OCI-LY1 (cell line): ENCODE results near the gene AMPH.

Source experiments
- EZH2 ChIP-seq: fragments of 200-600 bp; sonication (generic), shearing (Covaris generic); IDR thresholded peaks from 2 replicates; pipeline ENCODE4 v1.8.0; 2017; ENCODE audit warnings: borderline replicate concordance, mixed run types, mild to moderate bottlenecking, antibody characterized with exemption, low read length, moderate library complexity, mixed read lengths
- TF ChIP-seq, protein P1 (sequence below): fragments of 200-600 bp; sonication (generic), shearing (Covaris generic); IDR thresholded peaks from 2 replicates; pipeline ENCODE4 v1.5.1; 2017; ENCODE audit warnings: mild to moderate bottlenecking, antibody characterized with exemption, low read length, moderate library complexity, mixed read lengths

DNA sequence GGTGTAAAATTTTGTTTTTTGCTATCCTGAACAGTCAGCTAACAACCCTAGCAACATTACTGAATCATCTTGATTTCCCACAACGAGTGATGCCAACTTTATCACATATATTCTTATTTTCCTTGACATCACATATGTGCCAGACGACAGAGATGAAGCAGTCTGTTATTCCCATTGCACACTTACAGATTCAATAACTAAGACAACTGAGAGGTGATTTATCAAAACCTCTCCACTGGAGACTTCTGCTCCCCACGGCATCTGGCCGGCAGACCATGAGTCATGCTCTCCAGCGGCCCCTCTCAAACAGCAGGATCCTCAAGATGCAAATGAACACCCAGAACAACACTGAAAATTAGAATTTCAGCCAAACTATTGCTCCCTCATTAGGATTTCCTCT, 57.1 kb downstream of the AMPH start:
- TF ChIP-seq, protein P1, sequence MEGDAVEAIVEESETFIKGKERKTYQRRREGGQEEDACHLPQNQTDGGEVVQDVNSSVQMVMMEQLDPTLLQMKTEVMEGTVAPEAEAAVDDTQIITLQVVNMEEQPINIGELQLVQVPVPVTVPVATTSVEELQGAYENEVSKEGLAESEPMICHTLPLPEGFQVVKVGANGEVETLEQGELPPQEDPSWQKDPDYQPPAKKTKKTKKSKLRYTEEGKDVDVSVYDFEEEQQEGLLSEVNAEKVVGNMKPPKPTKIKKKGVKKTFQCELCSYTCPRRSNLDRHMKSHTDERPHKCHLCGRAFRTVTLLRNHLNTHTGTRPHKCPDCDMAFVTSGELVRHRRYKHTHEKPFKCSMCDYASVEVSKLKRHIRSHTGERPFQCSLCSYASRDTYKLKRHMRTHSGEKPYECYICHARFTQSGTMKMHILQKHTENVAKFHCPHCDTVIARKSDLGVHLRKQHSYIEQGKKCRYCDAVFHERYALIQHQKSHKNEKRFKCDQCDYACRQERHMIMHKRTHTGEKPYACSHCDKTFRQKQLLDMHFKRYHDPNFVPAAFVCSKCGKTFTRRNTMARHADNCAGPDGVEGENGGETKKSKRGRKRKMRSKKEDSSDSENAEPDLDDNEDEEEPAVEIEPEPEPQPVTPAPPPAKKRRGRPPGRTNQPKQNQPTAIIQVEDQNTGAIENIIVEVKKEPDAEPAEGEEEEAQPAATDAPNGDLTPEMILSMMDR = no peak
- no peak for TF ChIP-seq EZH2
